Fibroblast of lung (primary cell): ENCODE data around the gene RHBDL3.

Experiments used
- EZH2 ChIP-seq: IDR thresholded peaks from 2 replicates; pipeline ENCODE4 v1.5.1; 2012; ENCODE audit warnings: low read length, control low read depth, mild to moderate bottlenecking; ENCODE audit errors: missing control alignments
- TF ChIP-seq, protein P1 (sequence below), 2 donors: IDR thresholded peaks in 1 of 2; conservative IDR thresholded peaks in 1 of 2; 1 replicate in 1 of 2; 2 replicates in 1 of 2; pipeline ENCODE4 v1.5.1; 2011 to 2012; ENCODE audit warnings: low read length in 2 of 2, control low read depth in 1 of 2, inconsistent platforms in 1 of 2, low read depth in 1 of 2, mild to moderate bottlenecking in 1 of 2

- TF ChIP-seq EZH2, result no peak
- TF ChIP-seq, protein P1, sequence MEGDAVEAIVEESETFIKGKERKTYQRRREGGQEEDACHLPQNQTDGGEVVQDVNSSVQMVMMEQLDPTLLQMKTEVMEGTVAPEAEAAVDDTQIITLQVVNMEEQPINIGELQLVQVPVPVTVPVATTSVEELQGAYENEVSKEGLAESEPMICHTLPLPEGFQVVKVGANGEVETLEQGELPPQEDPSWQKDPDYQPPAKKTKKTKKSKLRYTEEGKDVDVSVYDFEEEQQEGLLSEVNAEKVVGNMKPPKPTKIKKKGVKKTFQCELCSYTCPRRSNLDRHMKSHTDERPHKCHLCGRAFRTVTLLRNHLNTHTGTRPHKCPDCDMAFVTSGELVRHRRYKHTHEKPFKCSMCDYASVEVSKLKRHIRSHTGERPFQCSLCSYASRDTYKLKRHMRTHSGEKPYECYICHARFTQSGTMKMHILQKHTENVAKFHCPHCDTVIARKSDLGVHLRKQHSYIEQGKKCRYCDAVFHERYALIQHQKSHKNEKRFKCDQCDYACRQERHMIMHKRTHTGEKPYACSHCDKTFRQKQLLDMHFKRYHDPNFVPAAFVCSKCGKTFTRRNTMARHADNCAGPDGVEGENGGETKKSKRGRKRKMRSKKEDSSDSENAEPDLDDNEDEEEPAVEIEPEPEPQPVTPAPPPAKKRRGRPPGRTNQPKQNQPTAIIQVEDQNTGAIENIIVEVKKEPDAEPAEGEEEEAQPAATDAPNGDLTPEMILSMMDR (conservative IDR thresholded peaks at IDR 0.05 in 1 of 2, IDR thresholded peaks at IDR 0.05 in 1 of 2; ENCODE audit: low read depth in 1 of 2, low read length in 2 of 2), result no peak
Measured at GRCh38 chr17:32222621-32223020, 43.0 kb upstream of the RHBDL3 start.
